Measurements from ENCODE around the gene MARCO. TPM values are rescaled to one million over a fixed set of nuclear protein-coding genes. Genes with fewer than 3 reads are reported as not detected.

The MARCO gene
- total RNA-seq, 1 experiment from 2014 or later = 0.54 TPM

DNA sequence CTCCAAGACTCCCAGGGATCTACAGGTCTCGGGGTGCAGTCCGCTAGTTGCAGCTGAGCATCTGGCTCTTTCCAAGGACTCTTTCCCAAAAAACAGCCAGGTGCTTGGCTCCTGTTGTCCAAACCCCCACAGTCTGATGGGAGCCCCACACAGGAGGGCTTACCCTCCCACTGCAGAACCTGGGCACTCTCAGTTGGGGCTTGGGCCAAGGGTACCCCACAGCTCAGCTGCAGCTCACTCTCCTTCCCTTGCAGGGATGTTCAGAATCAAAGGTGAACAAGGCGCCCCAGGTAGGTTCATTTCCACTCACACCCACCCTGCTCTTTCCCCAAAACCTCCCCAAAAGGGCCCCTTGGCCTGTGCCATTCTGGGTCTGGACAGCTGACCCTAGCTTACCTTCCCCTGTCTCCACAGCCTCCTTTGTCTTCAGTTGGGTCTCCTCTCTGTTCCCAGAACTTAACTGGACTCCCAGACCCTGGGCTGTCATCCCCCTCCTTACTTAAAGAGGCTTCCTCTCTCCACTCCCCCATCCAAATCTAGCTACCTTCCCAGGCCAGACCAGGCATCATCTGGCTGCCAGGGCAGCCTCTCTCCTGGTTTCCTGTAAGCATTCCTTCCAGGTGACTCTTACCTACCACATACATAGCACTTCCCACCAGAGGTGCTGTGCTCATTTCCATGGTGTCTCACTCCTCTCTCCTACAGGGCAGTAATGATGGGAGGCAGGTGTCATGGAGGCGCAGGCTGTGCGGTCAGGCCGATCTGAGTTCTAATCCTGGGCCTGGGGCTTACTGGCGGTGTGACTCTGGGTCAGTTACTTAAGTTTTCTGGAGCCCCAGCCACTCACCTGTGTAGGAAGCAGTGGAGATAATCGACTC, 29.5 kb downstream of the MARCO start:
- peak; percentile 85 for ATAC-seq
- DNase-seq (ENCODE audit: low read depth, low spot score) = peak; percentile 26
- Histone ChIP-seq H3K4me1 (ENCODE audit: control insufficient read depth in 1 of 2, insufficient read depth in 2 of 2, low read length in 2 of 2) (peaks cover 0 to 40% of the 10 kb centered on the region in 2 experiments; a peak in 2 of 4 replicates), H3K27me3 (ENCODE audit: insufficient read depth, low read length) (no peaks in the 10 kb centered on the region; the same call in none of the 2 replicates), H3K36me3 (ENCODE audit: control insufficient read depth in 1 of 2, insufficient read depth in 2 of 2, low read length in 2 of 2) (no peaks in the 10 kb centered on the region), H3K79me2 (ENCODE audit: insufficient read depth, low read length) (no peaks in the 10 kb centered on the region), H4K20me1 (ENCODE audit: insufficient read depth) (no peaks in the 10 kb centered on the region), H2AFZ (ENCODE audit: low read depth, low read length, poor library complexity, severe bottlenecking) (no peak overlapping the region), H3K4me3 (replicated peaks in 1 of 2; ENCODE audit: low read depth in 1 of 2, low read length in 2 of 2) (no peak overlapping the region), H3K27ac (ENCODE audit: low read depth, low read length) (no peak overlapping the region), H3K4me2 (ENCODE audit: low read length) (peak overlapping the region; percentile 43), H3K9me3 (ENCODE audit: control insufficient read depth in 1 of 2, insufficient read depth in 1 of 2, low read depth in 1 of 2, low read length in 2 of 2) (no peaks in the 10 kb centered on the region), H3K9ac (ENCODE audit: low read length) (no peak overlapping the region), H3K9me2 (ENCODE audit: insufficient read depth) (no peaks in the 10 kb centered on the region)
- no TSS peak for BruUV-seq (replicated peaks)
- CTCF ChIA-PET = no interaction called here
- TF ChIP-seq, protein P1, sequence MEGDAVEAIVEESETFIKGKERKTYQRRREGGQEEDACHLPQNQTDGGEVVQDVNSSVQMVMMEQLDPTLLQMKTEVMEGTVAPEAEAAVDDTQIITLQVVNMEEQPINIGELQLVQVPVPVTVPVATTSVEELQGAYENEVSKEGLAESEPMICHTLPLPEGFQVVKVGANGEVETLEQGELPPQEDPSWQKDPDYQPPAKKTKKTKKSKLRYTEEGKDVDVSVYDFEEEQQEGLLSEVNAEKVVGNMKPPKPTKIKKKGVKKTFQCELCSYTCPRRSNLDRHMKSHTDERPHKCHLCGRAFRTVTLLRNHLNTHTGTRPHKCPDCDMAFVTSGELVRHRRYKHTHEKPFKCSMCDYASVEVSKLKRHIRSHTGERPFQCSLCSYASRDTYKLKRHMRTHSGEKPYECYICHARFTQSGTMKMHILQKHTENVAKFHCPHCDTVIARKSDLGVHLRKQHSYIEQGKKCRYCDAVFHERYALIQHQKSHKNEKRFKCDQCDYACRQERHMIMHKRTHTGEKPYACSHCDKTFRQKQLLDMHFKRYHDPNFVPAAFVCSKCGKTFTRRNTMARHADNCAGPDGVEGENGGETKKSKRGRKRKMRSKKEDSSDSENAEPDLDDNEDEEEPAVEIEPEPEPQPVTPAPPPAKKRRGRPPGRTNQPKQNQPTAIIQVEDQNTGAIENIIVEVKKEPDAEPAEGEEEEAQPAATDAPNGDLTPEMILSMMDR (IDR thresholded peaks at IDR 0.05 in 2 of 3, conservative IDR thresholded peaks at IDR 0.05 in 1 of 3; ENCODE audit: borderline replicate concordance in 1 of 3, insufficient read depth in 1 of 3, low read depth in 2 of 3, low read length in 2 of 3) = peak in 1 of 3 experiments; percentile 22; a peak in 1 of 6 replicates
- no peak for TF ChIP-seq SRF (IDR thresholded peaks at IDR 0.05; ENCODE audit: low read depth)
- no peak for TF ChIP-seq ELF1 (IDR thresholded peaks at IDR 0.05; ENCODE audit: borderline replicate concordance, low read depth)
- 0 out of 2 replicates have a peak, but pooled peaks have one; percentile 37 for TF ChIP-seq JUND (IDR thresholded peaks at IDR 0.05)
- no peak for TF ChIP-seq POLR2AphosphoS5 (IDR thresholded peaks at IDR 0.05; ENCODE audit: low read depth, low read length)
- TF ChIP-seq FOSL1 (IDR thresholded peaks at IDR 0.05; ENCODE audit: low read depth) = peak; percentile 49; the same call in 1 of the 2 replicates
- TF ChIP-seq SP1 (IDR thresholded peaks at IDR 0.05; ENCODE audit: low read depth) = peak; percentile 46
- peak; percentile 41 for TF ChIP-seq YY1 (IDR thresholded peaks at IDR 0.05; ENCODE audit: extremely low read depth, insufficient replicate concordance, low read depth, low read length)
- peak; percentile 61; the same call in 1 of the 2 replicates for TF ChIP-seq CBX3 (IDR thresholded peaks at IDR 0.05; ENCODE audit: low read depth)
- RAD21 ChIA-PET (ENCODE audit: low non-redundant PET in 1 of 2, low total read pairs in 2 of 2, uncharacterized antibody in 2 of 2, unreplicated experiment in 2 of 2) = no interaction called here
- intact Hi-C loops (cut with micrococcal nuclease) = no loop called here
- POLR2A ChIA-PET = no interaction called here

All from HCT116 (cell line).